ENCODE data around the gene NABP2. TPM values are rescaled to one million over a fixed set of nuclear protein-coding genes. Genes with fewer than 3 reads are reported as not detected.

The NABP2 gene
- total RNA-seq, 1 donor from 2014 or later: 20.3 TPM

GRCh38 chr12:56256326-56256960 lies 32.3 kb downstream of the NABP2 start:
- Histone ChIP-seq H3K4me3 (peak overlapping the region; percentile 98), H3K9me3 (replicated peaks) (no peaks in the 10 kb centered on the region), H3K36me3 (peaks cover 53% of the 10 kb centered on the region), H3K27ac (replicated peaks) (no peak overlapping the region), H3K27me3 (ENCODE audit: low read depth) (no peaks in the 10 kb centered on the region), H3K4me1 (peaks cover 37% of the 10 kb centered on the region)
- intact Hi-C loops (cut with micrococcal nuclease): no loop called here
- TF ChIP-seq CTCF (IDR thresholded peaks at IDR 0.05; ENCODE audit: borderline replicate concordance): no peak
- no peak for DNase-seq

GRCh38 chr12:56257071-56257470 lies 32.9 kb downstream of the NABP2 start:
- Histone ChIP-seq H3K9me3 (replicated peaks) (no peaks in the 10 kb centered on the region), H3K27ac (replicated peaks) (peak overlapping the region; percentile 97), H3K36me3 (peaks cover 46% of the 10 kb centered on the region), H3K27me3 (ENCODE audit: low read depth) (no peaks in the 10 kb centered on the region), H3K4me1 (peaks cover 37% of the 10 kb centered on the region), H3K4me3 (peak overlapping the region; percentile 98)
- TF ChIP-seq CTCF (IDR thresholded peaks at IDR 0.05; ENCODE audit: borderline replicate concordance): no peak
- intact Hi-C loops (cut with micrococcal nuclease): no loop called here
- DNase-seq: no peak

GRCh38 chr12:56257491-56258067 lies 33.4 kb downstream of the NABP2 start:
- Histone ChIP-seq H3K36me3 (peaks cover 41% of the 10 kb centered on the region), H3K4me1 (peaks cover 37% of the 10 kb centered on the region), H3K27ac (replicated peaks) (peak overlapping the region; percentile 97), H3K27me3 (ENCODE audit: low read depth) (no peaks in the 10 kb centered on the region), H3K4me3 (peak overlapping the region; percentile 98), H3K9me3 (replicated peaks) (no peaks in the 10 kb centered on the region)
- DNase-seq: no peak
- intact Hi-C loops (cut with micrococcal nuclease): no loop called here
- TF ChIP-seq CTCF (IDR thresholded peaks at IDR 0.05; ENCODE audit: borderline replicate concordance): no peak

GRCh38 chr12:56258068-56258819 lies 34.1 kb downstream of the NABP2 start, which contains the start of gene ANKRD52:
TSS of gene ANKRD52 (minus strand) at chr12:56258384. CDS start at chr12:56258269, 115 bp downstream.
- Histone ChIP-seq H3K9me3 (replicated peaks) (no peaks in the 10 kb centered on the region), H3K27ac (replicated peaks) (peak within 1 kb of the TSS; percentile 97), H3K4me1 (peaks cover 37% of the 10 kb centered on the region), H3K36me3 (peaks cover 35% of the 10 kb centered on the region), H3K27me3 (ENCODE audit: low read depth) (no peaks in the 10 kb centered on the region), H3K4me3 (peak within 1 kb of the TSS; percentile 98)
- peak; percentile 81 for DNase-seq
- intact Hi-C loops (cut with micrococcal nuclease): no loop called here
- peak; percentile 93 for TF ChIP-seq CTCF (IDR thresholded peaks at IDR 0.05; ENCODE audit: borderline replicate concordance)

GRCh38 chr12:56258820-56259183 lies 34.7 kb downstream of the NABP2 start:
- Histone ChIP-seq H3K4me3 (peak overlapping the region; percentile 98), H3K27me3 (ENCODE audit: low read depth) (no peaks in the 10 kb centered on the region), H3K9me3 (replicated peaks) (no peaks in the 10 kb centered on the region), H3K36me3 (peaks cover 29% of the 10 kb centered on the region), H3K4me1 (peaks cover 37% of the 10 kb centered on the region), H3K27ac (replicated peaks) (peak overlapping the region; percentile 97)
- intact Hi-C loops (cut with micrococcal nuclease): no loop called here
- no peak for TF ChIP-seq CTCF (IDR thresholded peaks at IDR 0.05; ENCODE audit: borderline replicate concordance)
- DNase-seq: no peak
